Measurements from ENCODE around the gene EYS. TPM values are rescaled to one million over a fixed set of nuclear protein-coding genes. Genes with fewer than 3 reads are reported as not detected.
"Not testable (repeated sequence)": the region's sequence is repeated elsewhere in the genome, so short reads cannot be mapped to it uniquely, and the experiment has no call there.

Gene EYS
- total RNA-seq, 1 experiment from 2014 or later = not detected

DNA sequence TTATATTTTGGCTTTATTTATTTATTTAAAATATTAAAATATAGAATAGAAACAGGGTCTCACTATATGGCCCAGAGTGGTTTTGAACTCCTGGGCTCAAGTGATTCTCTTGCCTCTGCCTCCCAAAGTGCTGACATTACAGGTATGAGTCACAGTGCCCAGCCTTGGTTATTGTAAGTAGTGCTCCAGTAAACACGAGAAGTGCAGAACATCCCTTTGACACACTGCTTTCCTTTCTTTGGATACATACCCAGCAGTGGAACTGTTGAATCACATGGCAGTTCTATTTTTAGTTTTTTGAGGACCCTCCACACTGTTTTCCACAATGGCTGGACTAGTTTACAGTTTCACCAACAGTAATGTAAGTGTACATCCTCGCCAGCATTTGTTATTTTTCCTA is 1867.5 kb downstream of the EYS start:
- no peaks in the 10 kb centered on the region for H3K9me3 ChIP-seq (ENCODE audit: control insufficient read depth, low read depth, low read length)
- no peaks in the 10 kb centered on the region for H3K79me2 ChIP-seq (ENCODE audit: insufficient read depth, low read length)
- H3K27me3 Mint-ChIP-seq (ENCODE audit: low read depth) = no peaks in the 10 kb centered on the region
- H3K27ac Mint-ChIP-seq = no peak overlapping the region
- H3K4me1 Mint-ChIP-seq = no peaks in the 10 kb centered on the region
- no peak overlapping the region for H2BK12ac ChIP-seq (ENCODE audit: insufficient read length, low read depth, low read length)
- H2AFZ ChIP-seq (ENCODE audit: low read length) = no peak overlapping the region
- H3K23me2 ChIP-seq (ENCODE audit: insufficient read length, low read depth, low read length, poor library complexity, severe bottlenecking) = no peaks in the 10 kb centered on the region
- no peak overlapping the region for H2AK5ac ChIP-seq (ENCODE audit: insufficient read length, low read length)
- H3K4me2 ChIP-seq (ENCODE audit: insufficient read depth, insufficient read length, low read length) = no peak overlapping the region
- no peaks in the 10 kb centered on the region for H4K20me1 ChIP-seq (ENCODE audit: control insufficient read depth, insufficient read depth, insufficient read length)
- no peak overlapping the region for H3K14ac ChIP-seq (ENCODE audit: insufficient read depth, low read length)
- H3K9ac ChIP-seq (ENCODE audit: extremely low read depth, insufficient read length, low read length) = no peak overlapping the region
- H3K27me3 ChIP-seq (ENCODE audit: insufficient read depth, low read length) = no peaks in the 10 kb centered on the region
- H4K8ac ChIP-seq (replicated peaks; ENCODE audit: insufficient read length, low read depth, low read length) = no peak overlapping the region
- no peak overlapping the region for H2BK120ac ChIP-seq (ENCODE audit: low read depth, low read length, poor library complexity, severe bottlenecking)
- WGBS (ENCODE audit: extremely low coverage, insufficient read length, low lambda C conversion rate) = no CpG with 5 or more reads among the region's 2 CpGs
- H3K27ac ChIP-seq (ENCODE audit: insufficient read length, low read depth, low read length) = no peak overlapping the region
- no peak overlapping the region for H2BK15ac ChIP-seq (ENCODE audit: low read depth, low read length)
- TF ChIP-seq, protein P1, sequence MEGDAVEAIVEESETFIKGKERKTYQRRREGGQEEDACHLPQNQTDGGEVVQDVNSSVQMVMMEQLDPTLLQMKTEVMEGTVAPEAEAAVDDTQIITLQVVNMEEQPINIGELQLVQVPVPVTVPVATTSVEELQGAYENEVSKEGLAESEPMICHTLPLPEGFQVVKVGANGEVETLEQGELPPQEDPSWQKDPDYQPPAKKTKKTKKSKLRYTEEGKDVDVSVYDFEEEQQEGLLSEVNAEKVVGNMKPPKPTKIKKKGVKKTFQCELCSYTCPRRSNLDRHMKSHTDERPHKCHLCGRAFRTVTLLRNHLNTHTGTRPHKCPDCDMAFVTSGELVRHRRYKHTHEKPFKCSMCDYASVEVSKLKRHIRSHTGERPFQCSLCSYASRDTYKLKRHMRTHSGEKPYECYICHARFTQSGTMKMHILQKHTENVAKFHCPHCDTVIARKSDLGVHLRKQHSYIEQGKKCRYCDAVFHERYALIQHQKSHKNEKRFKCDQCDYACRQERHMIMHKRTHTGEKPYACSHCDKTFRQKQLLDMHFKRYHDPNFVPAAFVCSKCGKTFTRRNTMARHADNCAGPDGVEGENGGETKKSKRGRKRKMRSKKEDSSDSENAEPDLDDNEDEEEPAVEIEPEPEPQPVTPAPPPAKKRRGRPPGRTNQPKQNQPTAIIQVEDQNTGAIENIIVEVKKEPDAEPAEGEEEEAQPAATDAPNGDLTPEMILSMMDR (conservative IDR thresholded peaks at IDR 0.05) = no peak
- H3K56ac ChIP-seq (ENCODE audit: insufficient read length, low read depth, low read length) = no peak overlapping the region
- no peak overlapping the region for H3K23ac ChIP-seq (ENCODE audit: insufficient read length, low read depth, low read length)
- H2BK5ac ChIP-seq (ENCODE audit: insufficient read length, low read length) = no peak overlapping the region
- H3T11ph ChIP-seq (ENCODE audit: low read length) = no peak overlapping the region
- no peaks in the 10 kb centered on the region for H3K4me1 ChIP-seq (ENCODE audit: insufficient read depth, low read length)
- H3K18ac ChIP-seq (ENCODE audit: insufficient read length, low read depth, low read length) = no peak overlapping the region
- H4K5ac ChIP-seq (ENCODE audit: insufficient read length, low read depth, low read length) = no peak overlapping the region
- no peak overlapping the region for H2BK20ac ChIP-seq (ENCODE audit: low read depth, low read length, poor library complexity, severe bottlenecking)
- H4K91ac ChIP-seq (ENCODE audit: insufficient read length, low read depth, low read length) = no peak overlapping the region
- no peak for DNase-seq
- peaks cover 3 to 5% of the 10 kb centered on the region in 2 experiments; a peak in 3 of 5 replicates for H3K9me3 Mint-ChIP-seq
- no peaks in the 10 kb centered on the region for H3K79me1 ChIP-seq (ENCODE audit: insufficient read depth, low read depth, low read length, poor library complexity, severe bottlenecking)
- no peak overlapping the region for H3K4me3 Mint-ChIP-seq
- H3K4ac ChIP-seq (ENCODE audit: low read depth, low read length) = no peak overlapping the region
- no peaks in the 10 kb centered on the region; a peak in 1 of 7 replicates for H3K36me3 Mint-ChIP-seq (ENCODE audit: insufficient read depth in 1 of 3, low read depth in 3 of 3)

DNA sequence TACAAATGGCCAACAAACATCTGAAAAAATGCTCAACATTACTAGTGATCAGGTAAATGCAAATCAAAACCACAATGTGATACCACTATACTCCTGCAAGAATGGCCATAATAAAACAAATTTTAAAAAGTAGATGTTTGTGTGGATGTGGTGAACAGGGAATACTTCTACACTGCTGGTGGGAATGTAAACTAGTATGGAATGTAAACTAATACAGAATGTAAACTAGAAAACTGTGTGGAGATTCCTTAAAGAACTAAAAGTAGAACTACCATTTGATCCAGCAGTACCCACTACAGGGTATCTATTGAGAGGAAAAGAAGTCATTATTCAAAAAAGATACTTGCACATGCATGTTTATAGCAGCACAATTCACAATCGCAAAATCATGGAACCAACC is 1878.3 kb downstream of the EYS start:
- no CpG with 5 or more reads among the region's 1 CpG for WGBS (ENCODE audit: extremely low coverage, insufficient read length, low lambda C conversion rate)
- H3K79me2 ChIP-seq (ENCODE audit: insufficient read depth, low read length) = not testable (repeated sequence)

More for the DNA sequence above, 1878.3 kb downstream of the EYS start:
- H3K9me3 ChIP-seq (ENCODE audit: control insufficient read depth, low read depth, low read length); H4K8ac ChIP-seq (replicated peaks; ENCODE audit: insufficient read length, low read depth, low read length); H2BK5ac ChIP-seq (ENCODE audit: insufficient read length, low read length); H4K5ac ChIP-seq (ENCODE audit: insufficient read length, low read depth, low read length); H3K9ac ChIP-seq (ENCODE audit: extremely low read depth, insufficient read length, low read length); H3K27me3 ChIP-seq (ENCODE audit: insufficient read depth, low read length); H4K91ac ChIP-seq (ENCODE audit: insufficient read length, low read depth, low read length); DNase-seq; H3K4ac ChIP-seq (ENCODE audit: low read depth, low read length); H3K56ac ChIP-seq (ENCODE audit: insufficient read length, low read depth, low read length); H3K4me3 Mint-ChIP-seq; H2AK5ac ChIP-seq (ENCODE audit: insufficient read length, low read length); H2BK15ac ChIP-seq (ENCODE audit: low read depth, low read length); H3K79me1 ChIP-seq (ENCODE audit: insufficient read depth, low read depth, low read length, poor library complexity, severe bottlenecking); H2BK120ac ChIP-seq (ENCODE audit: low read depth, low read length, poor library complexity, severe bottlenecking); H3K27ac Mint-ChIP-seq; H2BK20ac ChIP-seq (ENCODE audit: low read depth, low read length, poor library complexity, severe bottlenecking); H3K18ac ChIP-seq (ENCODE audit: insufficient read length, low read depth, low read length); H3K23me2 ChIP-seq (ENCODE audit: insufficient read length, low read depth, low read length, poor library complexity, severe bottlenecking); H3K14ac ChIP-seq (ENCODE audit: insufficient read depth, low read length); H2BK12ac ChIP-seq (ENCODE audit: insufficient read length, low read depth, low read length); H3K4me1 ChIP-seq (ENCODE audit: insufficient read depth, low read length); H3K23ac ChIP-seq (ENCODE audit: insufficient read length, low read depth, low read length); H3T11ph ChIP-seq (ENCODE audit: low read length); H3K4me1 Mint-ChIP-seq; H3K27me3 Mint-ChIP-seq (ENCODE audit: low read depth); H3K4me2 ChIP-seq (ENCODE audit: insufficient read depth, insufficient read length, low read length); H2AFZ ChIP-seq (ENCODE audit: low read length); H4K20me1 ChIP-seq (ENCODE audit: control insufficient read depth, insufficient read depth, insufficient read length); H3K27ac ChIP-seq (ENCODE audit: insufficient read length, low read depth, low read length): not testable (repeated sequence)
- peaks cover 5 to 13% (median 7%) of the 10 kb centered on the region in 3 experiments; a peak in 6 of 7 replicates for H3K36me3 Mint-ChIP-seq (ENCODE audit: insufficient read depth in 1 of 3, low read depth in 3 of 3)
- peaks cover 24 to 28% of the 10 kb centered on the region in 2 experiments for H3K9me3 Mint-ChIP-seq
